Islet precursor cell (in vitro differentiated cells): Measurements from ENCODE around the gene LNP1.

ENCODE experiments used
- DNase-seq: peaks from one replicate; pipeline ENCODE4 v3.0.0-alpha.2; 2018

The LNP1 gene

DNA sequence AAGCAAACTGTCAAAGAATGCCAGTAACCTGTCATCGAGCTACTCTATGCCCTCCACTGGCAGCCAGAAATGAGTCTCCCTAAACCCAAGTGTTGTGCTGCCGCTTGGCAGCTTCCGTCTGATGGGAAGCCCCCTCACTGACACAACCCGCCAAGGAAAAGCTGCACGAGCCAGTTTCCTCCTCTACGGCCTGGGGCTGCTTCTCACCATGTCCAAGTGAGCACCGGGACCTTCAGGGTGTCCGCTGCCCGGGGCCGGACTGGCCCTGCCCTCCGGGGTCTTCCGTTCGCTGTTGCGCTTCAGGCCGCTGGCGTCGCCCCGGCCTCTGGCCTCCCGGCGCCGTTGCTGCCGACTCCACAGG, 940 bp upstream of the LNP1 start:
- peak; percentile 57 for DNase-seq

DNA sequence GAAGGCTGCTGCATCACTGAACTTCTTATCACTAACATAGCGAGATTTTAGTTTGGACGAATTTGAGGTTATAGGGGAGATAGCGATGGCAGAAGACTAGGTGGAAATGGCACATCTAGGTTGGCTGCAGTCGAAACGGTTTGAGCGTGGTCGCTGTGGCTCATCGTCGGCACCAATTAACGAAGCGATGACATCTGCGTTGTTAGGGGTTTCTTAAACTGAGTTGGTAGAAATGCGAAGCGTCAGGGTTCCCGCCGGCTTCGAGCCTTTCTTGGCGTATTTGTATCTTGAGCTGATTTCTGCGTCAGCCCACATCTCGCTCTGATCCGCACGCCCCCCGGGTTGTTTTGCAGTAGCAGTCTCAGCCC, 319 bp downstream of the LNP1 start:
- no peak for DNase-seq

DNA sequence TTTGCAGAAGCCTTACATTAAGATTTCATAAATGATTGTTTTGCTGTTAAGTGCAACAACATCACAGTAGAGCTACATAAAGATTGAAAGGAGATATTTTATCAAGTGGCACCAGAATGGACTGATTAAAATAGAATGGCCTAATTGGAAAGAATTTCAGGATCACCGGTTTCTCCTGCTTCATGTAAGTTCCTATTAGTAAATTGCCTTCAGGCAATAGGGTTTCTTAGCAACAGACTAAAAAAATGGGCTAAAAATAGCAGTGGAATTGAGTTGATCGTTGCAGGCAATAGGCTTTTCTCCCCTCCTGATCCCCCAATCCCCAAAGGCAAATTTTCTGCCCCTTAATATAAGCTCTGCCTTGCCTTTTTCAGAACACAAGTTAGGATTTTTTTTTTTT, 917 bp downstream of the LNP1 start:
- no peak for DNase-seq

DNA sequence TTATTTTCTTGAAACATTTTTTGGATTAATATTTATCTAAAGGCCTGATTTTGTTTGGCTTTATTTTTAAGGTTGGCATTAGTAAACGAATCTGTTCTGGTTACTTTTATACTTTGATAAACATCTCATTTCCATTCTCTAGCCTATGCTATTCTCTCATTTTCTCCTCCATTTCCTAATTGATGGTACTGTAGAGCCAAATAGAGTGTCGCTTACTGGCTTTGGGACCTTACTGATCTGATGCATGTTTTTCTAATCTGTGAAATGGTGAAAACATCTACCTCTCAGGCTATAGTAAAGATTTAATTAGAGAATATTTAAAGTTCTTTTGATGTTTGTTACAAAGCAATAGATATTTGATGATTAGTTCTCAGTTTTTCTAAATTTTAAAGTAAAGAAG, 1.6 kb downstream of the LNP1 start:
- DNase-seq, result no peak

DNA sequence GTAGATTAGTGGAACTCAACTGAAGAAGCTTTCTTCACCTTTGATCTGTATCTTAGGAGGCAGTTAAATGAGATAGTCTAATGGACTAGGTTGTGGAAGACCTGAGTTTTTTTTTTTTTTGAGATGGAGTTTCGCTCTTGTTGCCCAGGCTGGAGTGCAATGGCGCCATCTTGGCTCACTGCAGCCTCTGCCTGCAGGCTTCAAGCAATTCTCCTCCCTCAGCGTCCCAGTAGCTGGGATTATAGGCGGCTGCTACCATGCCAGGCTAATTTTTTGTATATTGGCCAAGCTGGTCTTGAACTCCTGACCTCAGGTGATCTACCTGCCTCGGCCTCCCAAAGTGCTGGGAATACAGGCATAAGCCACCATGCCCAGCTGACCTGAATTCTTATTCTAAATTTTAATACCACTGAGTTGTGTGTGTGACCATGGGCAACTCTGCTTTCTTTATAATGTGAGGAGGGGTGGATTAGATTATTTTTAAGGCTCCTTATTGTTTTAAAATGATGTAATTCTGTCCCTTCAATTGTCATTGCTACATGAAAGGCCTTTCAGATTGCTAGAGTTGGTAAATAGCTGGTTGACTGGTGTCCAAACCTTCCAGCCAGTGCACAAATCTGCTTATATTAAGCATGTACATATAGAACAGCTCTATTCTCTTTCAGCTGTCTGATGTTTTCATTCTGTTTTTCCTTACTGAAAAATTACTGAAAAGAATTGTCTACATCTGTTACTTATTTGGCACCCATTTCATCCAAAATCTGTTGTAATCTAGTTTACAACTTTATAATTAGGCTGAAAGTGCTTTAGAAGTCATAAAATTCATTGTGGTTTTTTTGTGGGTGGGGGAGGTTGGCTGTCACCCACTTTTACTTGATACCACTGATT, 2.3 kb downstream of the LNP1 start:
- no peak for DNase-seq

DNA sequence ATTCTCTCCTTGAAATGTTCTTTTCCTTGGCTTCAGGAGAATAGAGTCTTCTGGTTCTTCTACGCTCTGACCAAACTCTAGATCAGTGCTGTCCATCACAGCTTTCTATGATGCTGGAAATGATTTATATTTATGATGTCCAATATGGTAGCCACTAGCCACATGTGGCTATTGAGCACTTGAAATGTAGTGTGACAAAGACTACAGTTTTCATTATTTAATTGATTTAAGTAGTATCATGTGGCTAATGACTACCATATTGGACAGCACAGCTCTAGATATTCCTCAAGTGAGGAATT, 2.9 kb downstream of the LNP1 start:
- DNase-seq, result no peak

DNA sequence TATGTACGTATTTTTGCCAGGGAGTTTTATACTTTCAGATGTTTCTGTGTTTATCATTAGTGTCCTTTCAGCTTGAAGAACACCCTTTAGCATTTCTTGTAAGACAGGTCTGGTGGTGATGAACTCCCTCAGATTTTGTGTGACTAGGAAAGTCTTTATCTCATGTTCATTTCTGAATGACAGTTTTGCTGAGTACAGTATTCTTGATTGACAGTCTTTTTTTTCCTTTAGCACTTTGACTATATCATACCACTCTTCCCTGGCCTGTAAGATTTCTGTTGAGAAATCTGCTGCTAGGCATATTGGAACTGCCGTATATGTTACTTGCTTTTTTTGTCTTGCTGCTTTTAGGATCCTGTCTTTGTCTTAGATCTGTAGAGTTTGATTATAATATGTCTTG, 5.8 kb downstream of the LNP1 start:
- no peak for DNase-seq

DNA sequence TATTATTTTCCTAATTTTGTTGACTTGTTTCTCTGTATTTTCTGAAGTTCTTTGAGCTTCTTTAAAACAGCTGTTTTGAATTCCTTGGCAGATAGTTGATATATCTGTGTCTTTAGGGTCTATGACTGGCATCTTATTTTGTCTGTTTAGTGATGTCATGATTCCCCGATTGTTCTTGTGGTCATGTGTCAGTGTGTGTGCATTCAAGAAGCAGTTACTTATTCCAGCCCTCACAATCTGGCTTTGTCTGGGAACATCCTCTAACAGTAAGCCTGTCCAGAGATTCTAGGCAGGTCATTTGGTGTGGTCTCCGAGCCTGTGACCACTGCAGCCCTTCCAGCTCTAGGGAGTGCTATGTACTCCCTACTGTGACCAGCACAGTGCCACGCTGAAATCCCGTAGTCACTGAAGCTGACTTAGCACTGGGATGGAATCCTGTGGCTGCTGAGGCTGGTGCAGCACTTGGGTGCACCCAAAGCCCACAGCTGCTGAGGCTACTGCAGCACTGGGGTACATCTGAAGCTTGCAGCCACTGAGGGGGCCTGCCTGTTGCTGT, 6.7 kb downstream of the LNP1 start:
- no peak for DNase-seq

DNA sequence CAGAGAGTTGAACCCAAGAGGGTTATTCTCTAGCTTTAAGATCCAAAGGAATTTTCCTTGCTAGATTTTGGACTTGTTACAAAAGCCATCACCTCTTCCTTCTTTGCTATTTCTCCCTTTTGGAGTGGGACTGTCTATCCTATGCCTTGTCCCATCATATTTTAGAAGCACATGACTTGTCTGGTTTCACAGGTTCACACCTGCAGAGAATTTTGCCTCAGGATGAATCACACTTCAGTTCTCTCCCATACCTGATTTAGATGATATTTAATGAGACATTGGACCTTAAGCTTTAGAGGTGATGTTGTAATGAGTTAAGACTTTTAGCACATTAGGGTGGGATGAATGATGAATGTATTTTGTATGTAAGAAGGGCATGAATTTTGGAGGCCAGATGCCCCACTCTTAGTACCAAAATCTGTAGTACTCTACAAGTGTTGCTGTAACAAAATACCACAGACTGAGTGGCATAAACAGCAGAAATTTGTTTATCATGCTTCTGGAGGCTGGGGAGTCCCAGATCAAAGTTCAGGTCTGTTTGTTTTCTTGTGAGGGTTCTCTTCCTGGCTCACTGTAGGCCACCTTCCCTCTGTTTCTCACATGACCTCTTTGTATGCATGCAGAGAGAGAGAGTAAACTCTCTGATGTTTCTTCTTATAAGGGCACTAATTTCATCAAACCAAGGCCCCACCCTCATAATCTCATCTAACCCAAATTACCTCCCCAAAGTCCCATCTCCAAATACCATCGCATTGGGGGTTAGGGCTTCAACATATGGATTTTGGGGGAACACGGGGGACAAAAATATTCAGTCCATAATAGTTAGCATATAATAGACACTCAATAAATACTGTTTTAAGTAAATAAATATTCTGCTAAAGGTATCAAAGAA, 10.0 kb downstream of the LNP1 start:
- no peak for DNase-seq

DNA sequence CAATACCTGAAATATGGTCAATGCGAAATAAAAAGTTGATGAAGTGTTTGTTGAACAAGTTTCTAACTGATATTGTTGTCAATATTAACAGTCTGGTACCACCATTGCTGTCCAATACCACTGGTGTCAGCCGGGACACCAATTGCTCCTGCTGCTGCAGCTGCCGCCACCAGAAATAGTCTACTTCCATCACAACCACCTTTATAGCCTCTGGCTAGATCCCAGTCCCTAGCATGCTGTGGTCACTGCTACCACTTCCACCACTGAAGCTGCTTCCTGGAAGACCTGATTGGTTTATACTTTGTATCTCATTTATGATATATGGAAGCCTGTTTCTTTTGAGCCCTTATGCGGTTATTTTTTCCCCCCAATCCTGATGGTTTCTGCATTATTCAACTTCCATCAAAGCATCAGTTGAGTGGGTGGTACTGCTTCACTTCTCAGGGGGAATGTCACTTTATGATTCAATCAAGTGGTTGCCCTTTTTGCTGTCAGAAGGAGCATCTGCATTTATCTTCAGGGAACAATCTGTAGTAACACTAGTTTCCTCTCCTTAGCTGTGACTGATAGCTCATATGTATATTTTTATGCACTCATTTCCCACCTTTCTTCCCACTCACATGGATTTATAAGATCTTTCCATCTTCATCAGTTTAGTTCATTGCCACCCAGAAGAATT, 11.7 kb downstream of the LNP1 start:
- no peak for DNase-seq

DNA sequence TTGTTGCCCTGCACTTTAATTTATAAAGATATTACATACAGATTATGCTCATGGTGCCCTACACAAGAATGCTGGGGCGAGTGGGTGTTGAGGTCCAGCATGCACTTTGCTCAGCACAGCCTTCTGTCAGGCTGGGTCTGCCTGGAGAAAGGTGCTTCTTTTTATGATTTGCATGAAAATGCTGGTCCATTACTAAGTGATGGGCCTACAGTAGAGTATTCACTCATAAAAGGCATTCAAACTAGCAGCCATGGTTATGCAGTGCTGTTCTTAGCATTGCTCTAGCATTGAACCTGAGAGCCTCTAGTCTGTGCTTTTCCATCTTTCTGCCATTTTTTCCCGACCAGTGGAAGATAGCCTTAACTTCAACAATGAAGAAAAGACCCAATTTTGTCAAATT, 12.3 kb downstream of the LNP1 start:
- no peak for DNase-seq

DNA sequence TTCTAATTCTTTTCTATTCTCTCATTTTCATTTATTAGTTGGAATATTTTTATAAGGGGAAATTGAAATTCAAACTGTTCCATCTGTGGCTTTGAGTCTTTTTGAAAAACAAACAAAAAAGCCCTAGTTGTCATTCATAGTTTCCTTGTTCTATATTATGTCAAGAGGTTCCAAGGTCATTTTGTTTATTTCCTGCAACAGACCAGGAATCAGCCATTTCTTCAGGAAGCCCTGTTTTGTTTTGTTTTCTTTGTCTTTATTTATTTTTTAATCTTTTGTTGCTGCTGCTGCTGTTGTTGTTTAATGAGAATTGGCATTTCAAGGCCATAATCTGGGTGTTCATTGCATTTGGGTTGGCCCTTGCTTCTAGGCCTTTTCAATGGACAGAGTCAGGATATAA, 14.8 kb downstream of the LNP1 start:
- no peak for DNase-seq

DNA sequence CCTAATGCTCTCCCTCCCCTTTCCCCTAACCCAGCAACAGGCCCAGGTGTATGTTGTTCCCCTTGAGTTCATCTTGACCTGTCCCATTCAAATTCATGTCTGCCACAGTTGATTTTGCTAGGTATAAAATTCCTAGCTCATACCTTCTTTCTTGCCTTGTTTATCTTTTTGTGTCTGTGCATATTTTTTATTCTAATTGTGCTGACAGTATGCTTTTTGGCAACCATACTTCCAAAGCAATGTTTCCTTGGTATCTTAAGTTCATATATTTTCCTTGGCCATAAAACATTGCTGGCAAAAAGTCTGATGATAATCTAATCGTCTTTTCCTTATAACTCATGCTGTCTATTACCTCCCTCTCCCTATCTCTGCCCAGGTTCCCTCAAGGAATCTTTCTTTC, 15.5 kb downstream of the LNP1 start:
- DNase-seq, result no peak

DNA sequence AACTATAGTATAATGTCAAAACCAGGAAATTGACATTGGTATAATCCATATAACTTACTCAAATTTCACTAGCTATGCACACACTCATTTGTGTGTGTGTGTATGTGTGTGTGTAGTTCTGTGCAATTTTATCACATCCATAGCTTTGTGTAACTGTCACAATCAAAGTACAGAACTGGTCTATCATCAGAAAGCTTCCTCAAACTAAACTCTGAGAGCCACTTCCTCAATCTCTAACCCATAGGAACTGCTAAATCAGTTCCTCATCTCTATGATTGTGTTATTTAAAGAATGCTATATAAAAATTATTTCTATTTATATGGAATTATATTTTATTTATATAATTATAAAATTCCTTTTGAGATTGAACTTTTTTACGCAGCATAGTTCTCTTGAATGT, 18.1 kb downstream of the LNP1 start:
- no peak for DNase-seq

DNA sequence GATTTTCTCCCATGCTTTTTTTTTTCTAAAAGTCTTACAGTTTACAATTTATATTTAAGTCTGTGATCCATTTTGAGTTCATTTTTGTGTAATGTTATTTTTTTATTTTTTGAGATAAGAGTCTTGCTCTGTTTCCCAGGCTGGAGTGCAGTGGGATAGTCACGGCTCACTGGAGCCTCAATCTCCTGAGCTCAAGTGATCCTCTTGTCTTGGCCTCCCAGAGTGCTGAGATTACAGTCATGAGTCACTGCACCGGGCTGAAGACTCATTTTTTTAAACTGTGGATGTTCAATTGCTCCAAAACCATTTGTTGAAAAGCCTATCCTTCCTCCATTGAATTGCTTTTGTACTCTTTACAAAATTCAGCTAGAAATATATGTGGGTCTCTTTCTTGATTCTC, 19.5 kb downstream of the LNP1 start:
- DNase-seq, result no peak

DNA sequence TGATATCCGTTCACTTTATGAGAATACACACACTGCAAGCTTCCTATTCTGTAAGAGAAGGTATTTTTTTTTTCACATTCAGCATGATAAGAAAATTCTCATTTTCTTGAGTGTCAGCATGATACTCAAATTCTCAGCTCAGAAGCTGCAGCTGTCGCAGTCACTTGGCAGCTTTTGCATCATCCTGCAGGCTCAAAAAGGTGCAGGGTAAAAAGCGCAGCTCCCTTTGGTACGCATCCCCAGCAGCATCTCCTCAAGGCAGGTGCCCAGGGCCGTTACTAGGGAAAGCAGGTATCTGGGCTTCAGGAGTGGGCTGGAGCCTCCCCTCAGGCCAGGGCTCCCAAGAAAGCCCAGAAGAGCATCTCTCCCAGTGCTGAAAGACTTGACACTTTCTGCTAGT, 22.3 kb downstream of the LNP1 start:
- DNase-seq, result no peak

DNA sequence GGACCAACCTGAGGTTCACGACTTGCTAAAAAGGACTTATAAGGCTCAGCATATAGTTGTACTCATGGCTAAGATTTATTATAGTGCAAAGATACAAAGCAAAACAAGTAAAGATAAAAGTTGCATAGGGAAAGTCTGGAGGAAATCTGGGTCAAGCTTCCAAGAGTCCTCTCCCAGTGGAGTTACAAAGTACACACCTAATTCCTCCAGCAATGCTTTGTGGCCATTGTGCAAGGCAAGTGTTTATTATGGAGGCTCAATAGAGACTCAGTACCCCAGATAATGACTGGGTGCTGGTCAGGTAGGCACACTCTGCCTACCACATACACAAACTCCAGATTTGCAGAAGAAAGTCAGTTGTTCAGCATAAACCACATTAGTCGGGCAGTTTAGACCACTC, 22.9 kb downstream of the LNP1 start:
- DNase-seq, result no peak

DNA sequence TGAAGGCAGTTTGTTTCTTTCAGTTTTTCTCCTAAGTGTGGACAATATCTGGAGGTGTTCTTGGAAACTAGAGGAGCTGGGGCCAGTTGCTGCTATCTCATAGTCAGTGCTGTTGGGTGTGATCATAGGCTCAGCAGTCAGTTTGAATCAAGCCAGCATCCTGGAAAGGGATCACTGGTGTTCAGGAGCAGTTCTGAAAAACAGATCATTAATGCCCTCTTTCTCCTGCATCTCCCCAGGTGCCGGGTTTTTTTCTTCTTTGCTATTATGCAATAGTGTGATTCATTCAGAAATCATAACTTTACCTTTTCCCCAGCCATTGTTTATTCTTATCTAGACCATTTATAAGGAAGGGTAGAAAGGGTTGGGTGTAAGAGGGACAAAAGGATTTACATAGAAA, 24.0 kb downstream of the LNP1 start:
- DNase-seq, result no peak

DNA sequence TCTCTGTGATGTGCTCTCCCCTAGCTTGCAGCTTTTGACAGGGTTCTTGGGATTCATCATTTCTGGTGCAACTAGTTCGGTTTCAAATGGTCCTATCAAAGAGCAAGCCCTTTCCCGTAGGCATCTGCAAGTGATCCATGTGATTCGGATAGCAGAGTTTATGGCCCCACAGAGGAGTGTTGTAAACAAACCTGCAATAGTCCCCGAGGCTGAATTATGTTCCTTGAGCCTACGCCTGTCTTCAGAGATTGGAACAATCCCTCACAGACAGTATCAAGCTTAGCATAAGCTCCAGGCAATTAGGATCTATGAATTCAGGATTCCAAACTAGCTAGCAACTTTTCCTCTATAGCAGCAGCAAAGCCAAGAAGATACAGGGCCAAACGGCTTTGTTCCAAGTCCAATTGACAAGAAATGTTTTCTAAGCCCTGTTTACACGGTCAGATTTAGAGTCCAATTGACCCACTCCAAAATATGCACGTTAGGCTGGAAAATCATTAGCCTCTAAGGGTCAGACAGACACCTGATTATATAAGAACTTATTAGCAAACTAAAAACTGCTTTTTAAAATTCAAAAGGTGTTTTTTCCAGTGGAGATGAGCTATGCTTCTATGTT, 24.8 kb downstream of the LNP1 start:
- DNase-seq, result no peak

DNA sequence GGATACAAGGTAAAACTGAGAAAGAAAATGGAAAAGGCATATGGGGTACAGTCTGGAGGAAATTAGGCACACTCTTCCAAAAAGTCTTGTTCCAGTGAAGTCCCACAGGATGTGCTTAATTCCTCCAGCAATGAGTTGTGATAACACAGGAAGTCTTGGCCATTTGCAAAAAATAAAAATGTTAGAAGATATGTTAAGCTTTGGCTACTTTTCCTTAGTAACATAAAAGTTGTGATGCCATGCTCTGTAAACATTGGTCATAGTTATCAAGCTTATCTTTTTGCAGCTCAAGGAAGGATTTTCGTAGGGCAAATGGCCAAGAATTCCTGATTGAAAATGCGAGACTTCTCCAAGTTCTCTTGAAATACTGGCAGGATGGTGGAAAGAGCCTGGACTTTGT, 26.4 kb downstream of the LNP1 start:
- DNase-seq, result no peak

DNA sequence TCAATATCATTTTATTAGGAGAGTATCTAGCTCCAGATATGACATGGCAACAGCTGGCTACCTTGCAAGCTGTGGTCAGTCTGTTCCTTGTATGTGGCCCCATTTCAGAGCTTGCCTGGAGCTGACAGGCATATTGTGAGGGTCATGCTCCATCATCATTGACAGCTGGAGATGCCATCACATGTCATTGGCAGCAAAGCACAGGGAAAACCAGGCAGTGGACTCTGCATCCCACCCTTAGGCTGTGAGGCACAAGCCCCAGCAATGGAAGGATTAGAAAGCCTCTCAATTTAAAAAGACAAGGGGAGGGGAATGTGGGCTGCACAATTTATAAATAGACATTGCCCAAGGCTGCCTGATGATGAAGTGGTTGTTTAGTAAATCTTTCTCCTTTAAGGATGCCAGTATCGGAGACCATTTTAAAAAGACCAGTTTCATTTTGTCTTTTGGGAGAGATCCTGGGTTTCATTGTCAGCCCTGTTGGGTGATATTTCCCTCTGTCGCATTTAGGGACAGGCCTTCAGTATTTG, 27.9 kb downstream of the LNP1 start:
- DNase-seq, result no peak

DNA sequence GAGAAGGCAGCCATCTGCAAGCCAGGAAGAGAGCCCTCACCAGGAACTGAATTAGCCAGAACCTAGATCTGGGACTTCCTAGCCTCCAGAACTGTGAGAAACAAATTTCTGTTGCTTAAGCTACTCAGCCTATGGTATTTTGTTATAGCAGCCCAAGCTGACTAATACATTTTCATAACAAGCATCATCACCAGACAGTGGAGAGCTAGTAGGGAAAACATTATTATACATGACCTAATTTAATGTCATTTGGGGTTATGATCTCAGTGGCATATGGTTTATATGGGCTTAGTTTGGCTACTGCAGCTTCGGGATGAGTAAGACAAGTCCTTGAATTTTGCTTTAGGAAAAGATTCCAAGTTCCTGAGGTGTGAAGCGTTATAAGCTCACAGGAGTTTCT, 35.6 kb downstream of the LNP1 start:
- no peak for DNase-seq
